PC-3 (cell line): ENCODE measurements around the gene ALCAM. TPM values are rescaled to one million over a fixed set of nuclear protein-coding genes. Genes with fewer than 3 reads are reported as not detected.

Experiments used
- ATAC-seq: fragments of 200-7000 bp; cut with Tn5 transposase; 2 replicates; pipeline ENCODE4 v1.9.1; 2020; ENCODE audit warnings: mild to moderate bottlenecking, moderate library complexity
- BruUV-seq: library from RNA; stranded (reverse); fragments of 400-500 nt; replicated peaks from 2 replicates; lab custom pipeline; 2021; lab: Mats Ljungman, UMichigan
- CTCF ChIA-PET: fragments of 300-600 bp; sonication (Branson Sonifier 250); formaldehyde crosslinking; loops from one replicate; lab custom pipeline; 2022; ENCODE audit warnings: antibody characterized with exemption; lab: Charles Lee
- POLR2A ChIA-PET: fragments of 300-600 bp; sonication (Branson Sonifier 250); formaldehyde crosslinking; loops from one replicate; lab custom pipeline; 2022; ENCODE audit warnings: antibody characterized with exemption; ENCODE audit not compliant: unreplicated experiment; lab: Charles Lee
- DNase-seq: peaks from one replicate; pipeline ENCODE4 v3.0.0-alpha.2; 2015
- H2AFZ ChIP-seq: fragments of 300-600 bp; sonication (generic); 2 replicates; pipeline ENCODE4 v1.6.0; 2016; ENCODE audit warnings: antibody characterized with exemption, low read length
- H3F3A ChIP-seq: fragments of 300-600 bp; sonication (generic); one replicate; pipeline ENCODE4 v1.6.0; 2017; ENCODE audit warnings: antibody characterized with exemption, low read length, control low read depth, mild to moderate bottlenecking; ENCODE audit not compliant: unreplicated experiment
- H3K27ac ChIP-seq: fragments of 300-600 bp; sonication (generic); 2 replicates; pipeline ENCODE4 v1.5.1; 2016; ENCODE audit warnings: mild to moderate bottlenecking, low read length
- H3K27me3 ChIP-seq: fragments of 300-600 bp; sonication (generic); 2 replicates; pipeline ENCODE4 v1.6.1; 2016; ENCODE audit warnings: low read length, mixed read lengths
- H3K36me3 ChIP-seq: fragments of 300-600 bp; sonication (generic); 2 replicates; pipeline ENCODE4 v1.6.1; 2016; ENCODE audit warnings: low read depth, mixed run types, low read length, mixed read lengths
- H3K4me1 ChIP-seq: fragments of 300-600 bp; sonication (generic); 2 replicates; pipeline ENCODE4 v1.5.1; 2016; ENCODE audit warnings: low read length; ENCODE audit not compliant: insufficient read depth
- H3K4me2 ChIP-seq: fragments of 300-600 bp; sonication (generic); 2 replicates; pipeline ENCODE4 v1.6.0; 2016; ENCODE audit warnings: low read length
- H3K4me3 ChIP-seq: fragments of 300-600 bp; sonication (generic); 2 replicates; pipeline ENCODE4 v1.5.1; 2016; ENCODE audit warnings: mild to moderate bottlenecking, low read length, mixed read lengths
- H3K79me2 ChIP-seq: fragments of 300-600 bp; sonication (generic); 2 replicates; pipeline ENCODE4 v1.6.1; 2017; ENCODE audit warnings: low read length, mixed read lengths
- H3K9ac ChIP-seq: fragments of 300-600 bp; sonication (generic); 2 replicates; pipeline ENCODE4 v1.6.0; 2016; ENCODE audit warnings: mild to moderate bottlenecking, low read length
- H3K9me2 ChIP-seq: fragments of 300-600 bp; sonication (generic); replicated peaks from 2 replicates; pipeline ENCODE4 v1.6.1; 2016; ENCODE audit warnings: mixed run types, low read length, mixed read lengths
- H3K9me3 ChIP-seq: fragments of 300-600 bp; sonication (generic); 2 replicates; pipeline ENCODE4 v1.6.1; 2016; ENCODE audit warnings: low read length, mixed read lengths
- H4K20me1 ChIP-seq: fragments of 300-600 bp; sonication (generic); 2 replicates; pipeline ENCODE4 v1.6.1; 2016; ENCODE audit warnings: low read length, mixed read lengths
- CTCF ChIP-seq: fragments of 300-600 bp; sonication (generic); conservative IDR thresholded peaks from 2 replicates; pipeline ENCODE4 v1.5.1; 2017; ENCODE audit warnings: antibody characterized with exemption, low read depth, mild to moderate bottlenecking, low read length
- EZH2 ChIP-seq: fragments of 300-600 bp; sonication (generic); IDR thresholded peaks from one replicate; pipeline ENCODE4 v1.6.1; 2017; ENCODE audit warnings: antibody characterized with exemption, mild to moderate bottlenecking, low read length; ENCODE audit not compliant: unreplicated experiment
- EZH2phosphoT487 ChIP-seq: fragments of 300-600 bp; sonication (generic); IDR thresholded peaks from 2 replicates; pipeline ENCODE4 v1.6.1; 2018; ENCODE audit warnings: mild to moderate bottlenecking, antibody characterized with exemption, low read length, borderline replicate concordance
- intact Hi-C: fragments of 100-400 bp; cut with micrococcal nuclease; formaldehyde crosslinking; loops from 2 replicates; pipeline ENCODE4 v1.9.0; 2023
- total RNA-seq: library from RNA; depleted of rRNA; stranded (reverse); fragments of >200 nt; gene quantifications from 2 replicates; pipeline ENCODE4 v1.2.3, GENCODE V29; 2014

The ALCAM gene
- total RNA-seq, 1 experiment from 2014 or later: 169 TPM

GRCh38 chr3:105362021-105362665 is 4.6 kb upstream of the ALCAM start:
- H3K36me3 ChIP-seq: no peaks in the 10 kb centered on the region
- H3K4me1 ChIP-seq: peaks cover 69% of the 10 kb centered on the region
- peaks cover 4% of the 10 kb centered on the region for H3F3A ChIP-seq
- DNase-seq: peak; percentile 82
- peak overlapping the region; percentile 61 for H3K27ac ChIP-seq
- ChIA-PET POLR2A (interaction anchor here (0.5 to 0.6 kb wide), 2 partner anchors 156 to 243 kb away, joined by 4 to 5 read pairs; no protein-coding TSS in a partner anchor), CTCF (no interaction called here)
- peak overlapping the region; percentile 24; the same call in 1 of the 2 replicates for H3K9ac ChIP-seq
- intact Hi-C loops: loop anchor here (10.0 kb wide), 2 partner anchors 177 to 607 kb away; no protein-coding TSS in a partner anchor
- no peaks in the 10 kb centered on the region for H4K20me1 ChIP-seq
- TF ChIP-seq CTCF: no peak
- TF ChIP-seq EZH2: no peak
- no peak for TF ChIP-seq EZH2phosphoT487
- peak overlapping the region; percentile 40 for H3K4me3 ChIP-seq
- no peak for ATAC-seq
- peaks cover 10% of the 10 kb centered on the region for H3K79me2 ChIP-seq
- H2AFZ ChIP-seq: 0 out of 2 replicates have a peak overlapping the region, but pooled peaks have one; percentile 47
- H3K27me3 ChIP-seq: no peaks in the 10 kb centered on the region
- peak overlapping the region; percentile 77 for H3K4me2 ChIP-seq
- no TSS peak for BruUV-seq
- no peaks in the 10 kb centered on the region for H3K9me2 ChIP-seq
- H3K9me3 ChIP-seq: no peaks in the 10 kb centered on the region

GRCh38 chr3:105364128-105364527 is 2.6 kb upstream of the ALCAM start:
- ChIA-PET POLR2A (no interaction called here), CTCF (no interaction called here)
- Histone ChIP-seq H3K79me2 (peaks cover 30% of the 10 kb centered on the region), H3K4me1 (peaks cover 62% of the 10 kb centered on the region), H3K4me3 (peak overlapping the region; percentile 83), H3K9me3 (no peaks in the 10 kb centered on the region), H3K9ac (peak overlapping the region; percentile 90; the same call in 1 of the 2 replicates), H3K36me3 (no peaks in the 10 kb centered on the region), H3K27ac (peak overlapping the region; percentile 96), H3K4me2 (peak overlapping the region; percentile 93), H3K9me2 (no peaks in the 10 kb centered on the region), H3F3A (peaks cover 4% of the 10 kb centered on the region), H2AFZ (no peak overlapping the region), H4K20me1 (no peaks in the 10 kb centered on the region), H3K27me3 (no peaks in the 10 kb centered on the region)
- no TSS peak for BruUV-seq
- no peak for ATAC-seq
- intact Hi-C loops: loop anchor here (2.0 to 10.0 kb wide), 3 partner anchors 179 to 609 kb away; no protein-coding TSS in a partner anchor
- no peak for TF ChIP-seq EZH2
- TF ChIP-seq CTCF: no peak
- TF ChIP-seq EZH2phosphoT487: no peak
- DNase-seq: peak; percentile 79

GRCh38 chr3:105365081-105365390 is 1.7 kb upstream of the ALCAM start:
- TF ChIP-seq EZH2: no peak
- no peak for TF ChIP-seq CTCF
- no peak for TF ChIP-seq EZH2phosphoT487
- no peaks in the 10 kb centered on the region for H3K36me3 ChIP-seq
- ATAC-seq (no peak), DNase-seq (no peak)
- H3K9me3 ChIP-seq: no peaks in the 10 kb centered on the region
- POLR2A ChIA-PET: interaction anchor here (0.7 kb wide), 1 partner anchor 10 kb away, joined by 9 read pairs; no protein-coding TSS in a partner anchor
- H3K79me2 ChIP-seq: peaks cover 39% of the 10 kb centered on the region
- peaks cover 2% of the 10 kb centered on the region; the same call in 1 of the 2 replicates for H4K20me1 ChIP-seq
- H3K27ac ChIP-seq: peak overlapping the region; percentile 96
- BruUV-seq: no TSS peak
- H2AFZ ChIP-seq: peak overlapping the region; percentile 72
- CTCF ChIA-PET: interaction anchor here (0.6 to 0.7 kb wide), 4 partner anchors 10 to 469 kb away, joined by 3 to 4 read pairs (median 3); no protein-coding TSS in a partner anchor
- H3K27me3 ChIP-seq: no peaks in the 10 kb centered on the region
- H3K9me2 ChIP-seq: no peaks in the 10 kb centered on the region
- H3K4me3 ChIP-seq: peak overlapping the region; percentile 83
- peaks cover 2% of the 10 kb centered on the region for H3F3A ChIP-seq
- peak overlapping the region; percentile 90 for H3K9ac ChIP-seq
- peak overlapping the region; percentile 93 for H3K4me2 ChIP-seq
- intact Hi-C loops: loop anchor here (2.0 to 10.0 kb wide), 6 partner anchors 158 to 1752 kb away; no protein-coding TSS in a partner anchor
- H3K4me1 ChIP-seq: peaks cover 53% of the 10 kb centered on the region
